ENCODE results near the gene ARID4B.
"Not testable (repeated sequence)": the region's sequence is repeated elsewhere in the genome, so short reads cannot be mapped to it uniquely, and the experiment has no call there.

The ARID4B gene

DNA sequence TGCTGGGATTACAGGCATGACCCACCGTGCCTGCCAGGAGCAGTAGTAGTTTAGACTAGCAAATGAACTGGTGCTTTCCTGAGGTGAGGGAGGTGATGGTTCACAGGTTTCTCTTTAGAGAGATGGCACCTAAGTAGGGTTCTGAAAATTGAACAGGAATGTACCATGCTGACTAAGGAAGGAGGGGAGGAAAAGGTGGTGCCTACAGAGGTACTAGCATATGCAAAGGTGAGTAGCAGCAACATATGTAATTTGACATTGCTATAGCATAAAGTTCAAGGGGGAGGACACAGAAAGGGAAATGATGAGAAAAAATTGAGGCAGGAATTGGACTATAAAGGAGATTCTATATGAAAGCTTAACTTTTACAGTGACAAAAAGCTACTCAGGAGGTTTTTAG lies 101.0 kb downstream of the ARID4B start:
- DNase-seq, result no peak
- Mint-ChIP-seq H3K27me3 (ENCODE audit: low read depth, poor library complexity) (no peaks in the 10 kb centered on the region), H3K36me3 (ENCODE audit: low read depth) (peaks cover 51% of the 10 kb centered on the region), H3K9me3 (no peaks in the 10 kb centered on the region), H3K4me3 (no peak overlapping the region), H3K4me1 (no peaks in the 10 kb centered on the region), H3K27ac (peak overlapping the region; percentile 65)
- TF ChIP-seq, protein P1, sequence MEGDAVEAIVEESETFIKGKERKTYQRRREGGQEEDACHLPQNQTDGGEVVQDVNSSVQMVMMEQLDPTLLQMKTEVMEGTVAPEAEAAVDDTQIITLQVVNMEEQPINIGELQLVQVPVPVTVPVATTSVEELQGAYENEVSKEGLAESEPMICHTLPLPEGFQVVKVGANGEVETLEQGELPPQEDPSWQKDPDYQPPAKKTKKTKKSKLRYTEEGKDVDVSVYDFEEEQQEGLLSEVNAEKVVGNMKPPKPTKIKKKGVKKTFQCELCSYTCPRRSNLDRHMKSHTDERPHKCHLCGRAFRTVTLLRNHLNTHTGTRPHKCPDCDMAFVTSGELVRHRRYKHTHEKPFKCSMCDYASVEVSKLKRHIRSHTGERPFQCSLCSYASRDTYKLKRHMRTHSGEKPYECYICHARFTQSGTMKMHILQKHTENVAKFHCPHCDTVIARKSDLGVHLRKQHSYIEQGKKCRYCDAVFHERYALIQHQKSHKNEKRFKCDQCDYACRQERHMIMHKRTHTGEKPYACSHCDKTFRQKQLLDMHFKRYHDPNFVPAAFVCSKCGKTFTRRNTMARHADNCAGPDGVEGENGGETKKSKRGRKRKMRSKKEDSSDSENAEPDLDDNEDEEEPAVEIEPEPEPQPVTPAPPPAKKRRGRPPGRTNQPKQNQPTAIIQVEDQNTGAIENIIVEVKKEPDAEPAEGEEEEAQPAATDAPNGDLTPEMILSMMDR (IDR thresholded peaks at IDR 0.05), result no peak

DNA sequence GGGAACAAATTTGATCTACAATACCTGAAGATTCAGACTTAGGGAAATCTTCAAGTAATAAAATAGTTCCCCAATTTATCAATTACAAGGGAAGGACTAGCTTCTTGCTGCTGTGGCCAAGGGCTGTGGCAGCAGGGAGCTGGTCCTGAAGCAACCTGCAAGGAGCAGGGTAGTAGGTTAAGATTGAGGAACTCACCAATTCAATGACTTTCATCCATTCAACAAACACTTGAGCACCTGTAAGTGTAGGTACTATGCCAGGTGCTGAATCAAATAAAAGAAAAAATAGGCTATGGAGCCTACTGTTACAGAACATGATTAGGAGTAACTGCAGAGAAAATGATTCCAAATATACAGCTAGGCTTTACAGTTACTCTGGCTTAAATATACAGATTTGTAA lies 102.7 kb downstream of the ARID4B start:
- no peaks in the 10 kb centered on the region for H3K9me3 Mint-ChIP-seq
- TF ChIP-seq, protein P1 (IDR thresholded peaks at IDR 0.05), result no peak
- DNase-seq, result no peak
- H3K27ac Mint-ChIP-seq, result no peak overlapping the region
- H3K36me3 Mint-ChIP-seq (ENCODE audit: low read depth), result peaks cover 39% of the 10 kb centered on the region
- no peak overlapping the region for H3K4me3 Mint-ChIP-seq
- no peaks in the 10 kb centered on the region for H3K27me3 Mint-ChIP-seq (ENCODE audit: low read depth, poor library complexity)
- no peaks in the 10 kb centered on the region for H3K4me1 Mint-ChIP-seq

- TF ChIP-seq, protein P1 (IDR thresholded peaks at IDR 0.05), result no peak
- Mint-ChIP-seq H3K27ac (no peak overlapping the region), H3K27me3 (ENCODE audit: low read depth, poor library complexity) (no peaks in the 10 kb centered on the region), H3K4me3 (no peak overlapping the region), H3K9me3 (no peaks in the 10 kb centered on the region), H3K36me3 (ENCODE audit: low read depth) (peaks cover 23% of the 10 kb centered on the region), H3K4me1 (no peaks in the 10 kb centered on the region)
- no peak for DNase-seq
These were observed 106.2 kb downstream of the ARID4B start for GRCh38 chr1:235221653-235222375.

DNA sequence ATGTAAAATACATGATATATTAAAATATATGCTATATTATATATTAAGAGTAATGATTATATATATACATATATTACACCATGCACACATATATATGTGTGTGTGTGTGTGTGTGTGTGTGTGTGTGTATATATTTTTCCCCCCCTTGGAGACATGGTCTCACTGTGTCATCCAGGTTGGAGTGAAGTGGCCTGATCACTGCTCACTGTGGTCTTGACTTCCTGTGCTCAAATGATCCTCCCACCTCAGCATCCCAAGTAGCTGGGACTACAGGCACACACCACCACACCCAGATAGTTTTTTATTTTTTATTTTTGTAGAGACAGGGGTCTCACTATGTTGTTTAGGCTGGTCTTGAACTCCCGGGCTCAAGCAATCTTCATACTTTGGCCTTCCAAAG lies 112.5 kb downstream of the ARID4B start:
- H3K27ac Mint-ChIP-seq, result no peak overlapping the region
- DNase-seq, result no peak
- TF ChIP-seq, protein P1 (IDR thresholded peaks at IDR 0.05), result no peak
- no peaks in the 10 kb centered on the region for H3K9me3 Mint-ChIP-seq
- no peaks in the 10 kb centered on the region for H3K27me3 Mint-ChIP-seq (ENCODE audit: low read depth, poor library complexity)
- H3K36me3 Mint-ChIP-seq (ENCODE audit: low read depth), result peaks cover 47% of the 10 kb centered on the region
- H3K4me3 Mint-ChIP-seq, result no peak overlapping the region
- H3K4me1 Mint-ChIP-seq, result no peaks in the 10 kb centered on the region

DNA sequence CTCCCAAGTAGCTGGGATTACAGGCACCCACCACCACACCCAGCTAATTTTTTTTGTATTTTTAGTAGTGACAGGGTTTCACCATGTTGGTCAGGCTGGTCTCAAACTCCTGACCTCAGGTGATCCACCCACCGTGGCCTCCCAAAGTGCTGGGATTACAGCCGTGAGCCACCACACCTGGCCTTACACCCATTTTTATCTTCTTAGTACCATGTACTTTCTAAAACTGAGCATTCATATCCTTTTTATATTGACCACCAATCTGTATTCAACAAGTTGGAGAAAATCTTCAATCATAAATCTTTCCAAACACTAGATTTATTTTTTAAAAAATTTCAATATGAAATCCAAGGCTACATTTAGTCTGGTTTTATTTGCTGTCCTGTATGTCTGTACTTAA lies 113.0 kb downstream of the ARID4B start:
- not testable (repeated sequence) for H3K4me3 Mint-ChIP-seq; H3K27ac Mint-ChIP-seq; H3K4me1 Mint-ChIP-seq; H3K9me3 Mint-ChIP-seq; H3K27me3 Mint-ChIP-seq (ENCODE audit: low read depth, poor library complexity); DNase-seq
- peaks cover 49% of the 10 kb centered on the region for H3K36me3 Mint-ChIP-seq (ENCODE audit: low read depth)

GRCh38 chr1:235213752-235214151 lies 114.2 kb downstream of the ARID4B start:
- Mint-ChIP-seq H3K9me3 (no peaks in the 10 kb centered on the region), H3K27me3 (ENCODE audit: low read depth, poor library complexity) (no peaks in the 10 kb centered on the region), H3K4me3 (no peak overlapping the region), H3K36me3 (ENCODE audit: low read depth) (peaks cover 45% of the 10 kb centered on the region), H3K27ac (no peak overlapping the region), H3K4me1 (no peaks in the 10 kb centered on the region)
- no peak for DNase-seq
- TF ChIP-seq, protein P1 (IDR thresholded peaks at IDR 0.05), result no peak

All from nephron progenitor cell (in vitro differentiated cells).